Calu3 (cell line): ENCODE measurements around the gene IRF2. TPM values are rescaled to one million over a fixed set of nuclear protein-coding genes. Genes with fewer than 3 reads are reported as not detected.
"Not testable (repeated sequence)": the region's sequence is repeated elsewhere in the genome, so short reads cannot be mapped to it uniquely, and the experiment has no call there.

Source experiments
- BruUV-seq: library from RNA; stranded (reverse); fragments of 400-500 nt; replicated peaks from 2 replicates; lab custom pipeline; 2021; lab: Mats Ljungman, UMichigan
- CTCF ChIA-PET: fragments of 300-600 bp; sonication (Branson Sonifier 250); formaldehyde crosslinking; loops from one replicate; lab custom pipeline; 2022; ENCODE audit warnings: antibody characterized with exemption; lab: Charles Lee
- DNase-seq: peaks from one replicate; pipeline ENCODE4 v3.0.0; 2022
- H3K27ac Mint-ChIP-seq: one replicate; pipeline ENCODE4 v1.8.0; 2022; ENCODE audit warnings: mixed read lengths; ENCODE audit not compliant: unreplicated experiment
- H3K27me3 Mint-ChIP-seq: one replicate; pipeline ENCODE4 v1.8.0; 2022; ENCODE audit warnings: mixed read lengths; ENCODE audit not compliant: unreplicated experiment
- H3K36me3 Mint-ChIP-seq: one replicate; pipeline ENCODE4 v1.8.0; 2022; ENCODE audit warnings: mild to moderate bottlenecking, moderate library complexity, mixed read lengths; ENCODE audit not compliant: insufficient read depth, unreplicated experiment
- H3K4me1 Mint-ChIP-seq: one replicate; pipeline ENCODE4 v1.8.0; 2022; ENCODE audit warnings: mild to moderate bottlenecking, low read depth, mixed read lengths; ENCODE audit not compliant: unreplicated experiment
- H3K4me3 Mint-ChIP-seq: one replicate; pipeline ENCODE4 v1.8.0; 2022; ENCODE audit warnings: mild to moderate bottlenecking, low read depth, moderate library complexity, mixed read lengths; ENCODE audit not compliant: unreplicated experiment
- H3K9me3 Mint-ChIP-seq: one replicate; pipeline ENCODE4 v1.8.0; 2022; ENCODE audit warnings: low read depth, mixed read lengths; ENCODE audit not compliant: unreplicated experiment
- intact Hi-C: fragments of 100-400 bp; cut with micrococcal nuclease; formaldehyde crosslinking; loops from one replicate; pipeline ENCODE4 v1.10.0; 2022; ENCODE audit not compliant: unreplicated experiment
- total RNA-seq: library from RNA; stranded (reverse); gene quantifications from 2 replicates; pipeline ENCODE4 v1.2.3, GENCODE V29; 2022
- TF ChIP-seq, protein P1 (sequence below): fragments of 200-600 bp; IDR thresholded peaks from one replicate; pipeline ENCODE4 v1.8.0; 2022; ENCODE audit warnings: antibody characterized with exemption; ENCODE audit not compliant: unreplicated experiment

The IRF2 gene
- total RNA-seq, 1 experiment from 2014 or later, result 27.3 TPM

GRCh38 chr4:184346682-184347081 is 127.7 kb downstream of the IRF2 start:
- intact Hi-C loops, result loop anchor here (5.0 kb wide), 1 partner anchor 126 kb away; the partner anchor contains the start of gene IRF2
- Mint-ChIP-seq H3K27ac (peak overlapping the region; percentile 95), H3K27me3 (no peaks in the 10 kb centered on the region), H3K36me3 (peaks cover 49% of the 10 kb centered on the region), H3K4me3 (no peak overlapping the region), H3K9me3 (no peaks in the 10 kb centered on the region), H3K4me1 (peaks cover 71% of the 10 kb centered on the region)
- CTCF ChIA-PET, result no interaction called here
- BruUV-seq, result no TSS peak
- DNase-seq, result no peak
- TF ChIP-seq, protein P1, sequence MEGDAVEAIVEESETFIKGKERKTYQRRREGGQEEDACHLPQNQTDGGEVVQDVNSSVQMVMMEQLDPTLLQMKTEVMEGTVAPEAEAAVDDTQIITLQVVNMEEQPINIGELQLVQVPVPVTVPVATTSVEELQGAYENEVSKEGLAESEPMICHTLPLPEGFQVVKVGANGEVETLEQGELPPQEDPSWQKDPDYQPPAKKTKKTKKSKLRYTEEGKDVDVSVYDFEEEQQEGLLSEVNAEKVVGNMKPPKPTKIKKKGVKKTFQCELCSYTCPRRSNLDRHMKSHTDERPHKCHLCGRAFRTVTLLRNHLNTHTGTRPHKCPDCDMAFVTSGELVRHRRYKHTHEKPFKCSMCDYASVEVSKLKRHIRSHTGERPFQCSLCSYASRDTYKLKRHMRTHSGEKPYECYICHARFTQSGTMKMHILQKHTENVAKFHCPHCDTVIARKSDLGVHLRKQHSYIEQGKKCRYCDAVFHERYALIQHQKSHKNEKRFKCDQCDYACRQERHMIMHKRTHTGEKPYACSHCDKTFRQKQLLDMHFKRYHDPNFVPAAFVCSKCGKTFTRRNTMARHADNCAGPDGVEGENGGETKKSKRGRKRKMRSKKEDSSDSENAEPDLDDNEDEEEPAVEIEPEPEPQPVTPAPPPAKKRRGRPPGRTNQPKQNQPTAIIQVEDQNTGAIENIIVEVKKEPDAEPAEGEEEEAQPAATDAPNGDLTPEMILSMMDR, result no peak

- CTCF ChIA-PET, BruUV-seq, H3K9me3 Mint-ChIP-seq, H3K27me3 Mint-ChIP-seq, H3K4me3 Mint-ChIP-seq, DNase-seq: not testable (repeated sequence)
- Mint-ChIP-seq H3K36me3 (peaks cover 49% of the 10 kb centered on the region), H3K4me1 (peaks cover 73% of the 10 kb centered on the region), H3K27ac (peak overlapping the region; percentile 95)
- intact Hi-C loops, result loop anchor here (5.0 kb wide), 1 partner anchor 126 kb away; the partner anchor contains the start of gene IRF2
These were observed 128.1 kb downstream of the IRF2 start for GRCh38 chr4:184346273-184346672.

DNA sequence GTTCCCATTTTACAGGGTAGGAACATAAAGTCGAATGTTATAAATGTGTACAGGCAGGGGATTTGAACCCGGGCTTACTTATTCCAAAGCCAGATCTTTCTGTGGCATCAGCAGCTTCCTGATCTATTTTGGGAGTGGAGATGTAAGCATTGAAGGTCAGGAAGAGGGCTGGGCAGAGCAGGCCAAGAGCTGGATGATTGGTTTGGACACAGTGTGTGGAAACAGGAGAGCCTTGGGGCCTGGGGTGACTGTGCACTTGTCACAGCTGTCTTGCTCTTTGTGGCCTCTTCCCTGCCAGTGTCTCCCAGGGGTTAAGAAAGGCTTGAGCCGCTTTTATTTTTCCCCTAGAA is 128.8 kb downstream of the IRF2 start:
- peaks cover 73% of the 10 kb centered on the region for H3K4me1 Mint-ChIP-seq
- H3K36me3 Mint-ChIP-seq, result peaks cover 49% of the 10 kb centered on the region
- no peak for DNase-seq
- H3K4me3 Mint-ChIP-seq, result no peak overlapping the region
- BruUV-seq, result no TSS peak
- no peaks in the 10 kb centered on the region for H3K9me3 Mint-ChIP-seq
- H3K27me3 Mint-ChIP-seq, result no peaks in the 10 kb centered on the region
- intact Hi-C loops, result loop anchor here (5.0 kb wide), 1 partner anchor 127 kb away; the partner anchor contains the start of gene IRF2
- H3K27ac Mint-ChIP-seq, result peak overlapping the region; percentile 35
- CTCF ChIA-PET, result no interaction called here
- TF ChIP-seq, protein P1, result no peak

DNA sequence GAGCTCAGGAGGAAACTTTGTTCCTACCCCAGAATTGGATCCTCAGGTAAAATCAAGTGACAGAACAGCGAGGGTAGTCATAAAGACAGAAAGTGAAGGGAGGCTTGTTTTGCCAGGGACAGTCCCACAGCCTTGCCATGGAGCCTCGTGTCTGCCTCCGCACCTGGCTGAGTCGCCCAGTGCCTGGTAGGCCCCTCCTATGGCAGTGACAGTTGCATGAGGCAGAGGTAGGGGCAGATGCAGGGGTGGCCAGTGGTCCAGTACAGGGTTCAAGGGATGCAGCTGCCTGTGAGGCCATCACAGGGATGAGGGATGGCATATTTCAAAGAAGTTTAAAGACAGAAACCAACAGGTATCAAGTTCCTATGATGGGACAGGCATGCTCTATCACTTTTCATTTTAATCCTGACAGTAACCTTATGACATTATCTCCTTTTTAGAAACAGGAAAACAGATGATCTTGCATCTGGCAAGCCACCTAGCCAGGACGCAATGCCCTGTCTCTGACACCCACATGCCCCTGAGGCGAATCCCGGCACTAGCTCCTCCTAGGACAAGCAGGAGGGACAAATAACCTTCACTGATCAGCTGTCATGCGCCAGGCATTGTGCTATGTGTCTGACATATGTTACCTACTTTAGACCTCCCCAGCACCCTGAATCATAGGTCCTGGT is 129.3 kb downstream of the IRF2 start:
- H3K9me3 Mint-ChIP-seq, result no peaks in the 10 kb centered on the region
- no peak overlapping the region for H3K4me3 Mint-ChIP-seq
- intact Hi-C loops, result loop anchor here (5.0 kb wide), 1 partner anchor 127 kb away; the partner anchor contains the start of gene IRF2
- no TSS peak for BruUV-seq
- H3K4me1 Mint-ChIP-seq, result peaks cover 73% of the 10 kb centered on the region
- H3K27me3 Mint-ChIP-seq, result no peaks in the 10 kb centered on the region
- TF ChIP-seq, protein P1, result no peak
- CTCF ChIA-PET, result no interaction called here
- peaks cover 49% of the 10 kb centered on the region for H3K36me3 Mint-ChIP-seq
- no peak for DNase-seq
- H3K27ac Mint-ChIP-seq, result no peak overlapping the region

DNA sequence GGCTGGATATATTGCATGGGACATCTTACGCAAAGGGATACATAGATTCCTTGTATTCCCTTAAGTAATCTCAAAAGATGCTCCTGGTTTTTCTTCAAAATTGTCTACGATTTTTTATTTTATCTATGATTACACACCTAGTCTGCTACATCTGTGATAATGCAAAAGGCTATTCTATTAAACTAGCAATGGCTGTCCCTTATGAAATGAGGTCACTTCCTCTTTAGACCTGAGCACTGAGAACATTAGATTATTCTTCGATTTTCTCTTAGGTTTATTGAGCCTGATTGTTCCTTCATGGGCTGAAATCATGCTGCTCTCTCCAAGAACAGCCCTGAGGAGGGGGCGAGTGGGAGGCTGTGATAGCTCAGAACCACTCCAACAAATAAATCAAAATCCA is 129.9 kb downstream of the IRF2 start:
- Mint-ChIP-seq H3K36me3 (peaks cover 47% of the 10 kb centered on the region), H3K27me3 (no peaks in the 10 kb centered on the region), H3K4me1 (peaks cover 67% of the 10 kb centered on the region), H3K27ac (no peak overlapping the region), H3K4me3 (no peak overlapping the region), H3K9me3 (no peaks in the 10 kb centered on the region)
- TF ChIP-seq, protein P1, result no peak
- intact Hi-C loops, result no loop called here
- no peak for DNase-seq
- BruUV-seq, result no TSS peak
- CTCF ChIA-PET, result interaction anchor here (1.0 kb wide), 1 partner anchor 57 kb away, joined by 4 read pairs; no protein-coding TSS in a partner anchor
